HepG2 (cell line): ENCODE measurements around the gene FGF21. TPM values are rescaled to one million over a fixed set of nuclear protein-coding genes. Genes with fewer than 3 reads are reported as not detected.

Experiments
- ARID5B ChIP-seq: IDR thresholded peaks from 2 replicates; pipeline ENCODE4 v1.4.0; 2020; ENCODE audit warnings: mild to moderate bottlenecking, missing genetic modification reagents
- FOXA1 ChIP-seq, 2 experiments: fragments of 450-650 bp in 1 of 2; sonication (generic) in 1 of 2; formaldehyde crosslinking in 1 of 2; IDR thresholded peaks; 2 replicates each; pipeline versions ENCODE4 v1.4.0 to v1.6.1; 2016 to 2020; ENCODE audit warnings: missing genetic modification reagents in 1 of 2
- FOXO1 ChIP-seq: sonication (generic); formaldehyde crosslinking; IDR thresholded peaks from 2 replicates; pipeline ENCODE4 v1.4.0; 2020; ENCODE audit warnings: missing genetic modification reagents
- MED1 ChIP-seq: sonication (generic); formaldehyde crosslinking; IDR thresholded peaks from 2 replicates; pipeline ENCODE4 v1.4.0; 2020; ENCODE audit warnings: missing genetic modification reagents
- MLLT10 ChIP-seq: sonication (generic); formaldehyde crosslinking; IDR thresholded peaks from 2 replicates; pipeline ENCODE4 v1.4.0; 2020; ENCODE audit warnings: missing genetic modification reagents
- NCOA2 ChIP-seq: sonication (generic); formaldehyde crosslinking; IDR thresholded peaks from 2 replicates; pipeline ENCODE4 v1.8.0; 2022; ENCODE audit warnings: inconsistent platforms
- PATZ1 ChIP-seq: sonication (generic); formaldehyde crosslinking; IDR thresholded peaks from 2 replicates; pipeline ENCODE4 v1.4.0; 2020; ENCODE audit warnings: missing genetic modification reagents
- PBX3 ChIP-seq: sonication (generic); formaldehyde crosslinking; IDR thresholded peaks from 2 replicates; pipeline ENCODE4 v1.8.1; 2023; ENCODE audit warnings: missing genetic modification reagents, inconsistent platforms, borderline replicate concordance
- SAP130 ChIP-seq: IDR thresholded peaks from 2 replicates; pipeline ENCODE4 v1.6.1; 2016; ENCODE audit warnings: low read depth
- SOX5 ChIP-seq: IDR thresholded peaks from 2 replicates; pipeline ENCODE4 v1.6.1; 2016; ENCODE audit warnings: borderline replicate concordance
- SP1 ChIP-seq, 2 experiments: fragments of 450-650 bp in 1 of 2; sonication (generic) in 1 of 2; formaldehyde crosslinking in 1 of 2; IDR thresholded peaks; 2 replicates each; pipeline versions ENCODE4 v1.4.0 to v1.6.1; 2016 to 2020; ENCODE audit warnings: missing genetic modification reagents in 1 of 2
- ZFY ChIP-seq: sonication (generic); formaldehyde crosslinking; IDR thresholded peaks from 2 replicates; pipeline ENCODE4 v1.4.0; 2020; ENCODE audit warnings: missing genetic modification reagents
- ZNF235 ChIP-seq: sonication (generic); formaldehyde crosslinking; IDR thresholded peaks from 2 replicates; pipeline ENCODE4 v1.8.1; 2023; ENCODE audit warnings: mild to moderate bottlenecking, missing genetic modification reagents, borderline replicate concordance
- ZNF264 ChIP-seq: sonication (generic); formaldehyde crosslinking; IDR thresholded peaks from 2 replicates; pipeline ENCODE4 v1.4.0; 2020; ENCODE audit warnings: missing genetic modification reagents
- ZNF710 ChIP-seq: sonication (generic); formaldehyde crosslinking; IDR thresholded peaks from 2 replicates; pipeline ENCODE4 v1.5.0; 2020; ENCODE audit warnings: mild to moderate bottlenecking, missing genetic modification reagents, borderline replicate concordance
- polyA plus RNA-seq, 8 experiments: library from polyadenylated mRNA; depleted of rRNA in 3 of 8; stranded (reverse) in 7 of 8; unstranded in 1 of 8; fragments of >200 nt; fragmentation: Illumina TruSeq in 4 of 8; extraction: Trizol in 4 of 8; gene quantifications; 2 replicates each; pipeline versions ENCODE4 v1.2.1 to v1.2.3, GENCODE V29; 2011 to 2016; ENCODE audit warnings: low read depth in 4 of 8, missing spikeins in 1 of 8, mixed read lengths in 1 of 8; ENCODE audit not compliant: insufficient read depth in 1 of 8
- total RNA-seq, 5 experiments: library from RNA; depleted of rRNA; stranded (reverse); fragments of >200 nt; fragmentation: Illumina TruSeq; extraction: Trizol; gene quantifications; 2 replicates each; pipeline ENCODE4 v1.2.3, GENCODE V29; 2016; ENCODE audit warnings: low read depth in 1 of 5
- TF ChIP-seq, protein P1 (sequence below): sonication (generic); formaldehyde crosslinking; conservative IDR thresholded peaks from 2 replicates; pipeline ENCODE4 v1.4.0; 2020; ENCODE audit warnings: missing genetic modification reagents

FGF21 gene
- total and polyA plus RNA-seq, 2 of the 13 experiments (the other 11 are each of a cell fraction or from before 2014, with no cell fraction given) = 0.17 TPM; not detected in 1

DNA sequence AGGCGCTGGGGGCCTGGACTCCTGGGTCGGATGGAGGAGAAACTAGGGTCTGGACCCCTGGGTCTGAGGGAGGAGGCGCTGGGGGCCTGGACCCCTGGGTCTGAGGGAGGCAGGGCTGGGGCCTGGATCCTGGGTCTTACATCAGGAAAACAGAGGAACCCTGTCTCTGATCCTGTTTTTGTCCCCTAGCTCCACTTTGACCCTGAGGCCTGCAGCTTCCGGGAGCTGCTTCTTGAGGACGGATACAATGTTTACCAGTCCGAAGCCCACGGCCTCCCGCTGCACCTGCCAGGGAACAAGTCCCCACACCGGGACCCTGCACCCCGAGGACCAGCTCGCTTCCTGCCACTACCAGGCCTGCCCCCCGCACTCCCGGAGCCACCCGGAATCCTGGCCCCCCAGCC, 2.4 kb downstream of the FGF21 start (continued):
- peak; percentile 79; the same call in 1 of the 2 replicates for TF ChIP-seq FOXO1 (CRISPR knock-in tag)
- TF ChIP-seq MLLT10 (CRISPR knock-in tag) = no peak
- peak; percentile 53 for TF ChIP-seq ARID5B (CRISPR knock-in tag)
- TF ChIP-seq FOXA1 (IDR thresholded peaks at IDR 0.05) = no peak
- TF ChIP-seq FOXA1 (CRISPR knock-in tag; IDR thresholded peaks at IDR 0.05) = peak; percentile 50
- 0 out of 2 replicates have a peak, but pooled peaks have one; percentile 22 for TF ChIP-seq ZNF710 (CRISPR knock-in tag)
- peak; percentile 18; the same call in 1 of the 2 replicates for TF ChIP-seq SOX5 (CRISPR knock-in tag)
- peak; percentile 42; the same call in 1 of the 2 replicates for TF ChIP-seq ZNF264 (CRISPR knock-in tag)
- 0 out of 2 replicates have a peak, but pooled peaks have one; percentile 46 for TF ChIP-seq NCOA2 (CRISPR knock-in tag)
- peak; percentile 81 for TF ChIP-seq MED1 (CRISPR knock-in tag)
- TF ChIP-seq SAP130 (CRISPR knock-in tag) = 0 out of 2 replicates have a peak, but pooled peaks have one; percentile 24
- no peak for TF ChIP-seq SP1 (IDR thresholded peaks at IDR 0.05)
- no peak for TF ChIP-seq SP1 (CRISPR knock-in tag; IDR thresholded peaks at IDR 0.05)
- TF ChIP-seq, protein P1, sequence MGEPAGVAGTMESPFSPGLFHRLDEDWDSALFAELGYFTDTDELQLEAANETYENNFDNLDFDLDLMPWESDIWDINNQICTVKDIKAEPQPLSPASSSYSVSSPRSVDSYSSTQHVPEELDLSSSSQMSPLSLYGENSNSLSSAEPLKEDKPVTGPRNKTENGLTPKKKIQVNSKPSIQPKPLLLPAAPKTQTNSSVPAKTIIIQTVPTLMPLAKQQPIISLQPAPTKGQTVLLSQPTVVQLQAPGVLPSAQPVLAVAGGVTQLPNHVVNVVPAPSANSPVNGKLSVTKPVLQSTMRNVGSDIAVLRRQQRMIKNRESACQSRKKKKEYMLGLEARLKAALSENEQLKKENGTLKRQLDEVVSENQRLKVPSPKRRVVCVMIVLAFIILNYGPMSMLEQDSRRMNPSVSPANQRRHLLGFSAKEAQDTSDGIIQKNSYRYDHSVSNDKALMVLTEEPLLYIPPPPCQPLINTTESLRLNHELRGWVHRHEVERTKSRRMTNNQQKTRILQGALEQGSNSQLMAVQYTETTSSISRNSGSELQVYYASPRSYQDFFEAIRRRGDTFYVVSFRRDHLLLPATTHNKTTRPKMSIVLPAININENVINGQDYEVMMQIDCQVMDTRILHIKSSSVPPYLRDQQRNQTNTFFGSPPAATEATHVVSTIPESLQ = no peak
- peak; percentile 77 for TF ChIP-seq ZFY
- no peak for TF ChIP-seq ZNF235 (CRISPR knock-in tag)
- peak; percentile 28; the same call in 1 of the 2 replicates for TF ChIP-seq PATZ1 (CRISPR knock-in tag)
- TF ChIP-seq PBX3 (CRISPR knock-in tag) = no peak
